Stimulated activated CD8-positive, alpha-beta memory T cell treated with anti-CD3 and anti-CD28 coated beads, Interleukin-12 subunit alpha, Interleukin-12 subunit beta, amount 100 ng/mL, for 4 hours (primary cell): ENCODE data around the gene ACTG2.
"Not testable (repeated sequence)": the region's sequence is repeated elsewhere in the genome, so short reads cannot be mapped to it uniquely, and the experiment has no call there.

Source experiments
- DNase-seq: peaks from one replicate; pipeline ENCODE4 v3.0.0-alpha.2; 2020; ENCODE audit warnings: low read depth

Gene ACTG2

GRCh38 chr2:73892631-73893329 is at the start of gene ACTG2:
Gene ACTG2, plus strand, starts transcription at chr2:73893008. Its CDS starts 8,304 bp downstream, at chr2:73901312.
- DNase-seq = no peak

- no peak for DNase-seq
These were observed 48.7 kb upstream of the ACTG2 start for GRCh38 chr2:73844087-73844486.

- DNase-seq = no peak
These were observed 42.8 kb upstream of the ACTG2 start for GRCh38 chr2:73850009-73850408.

DNA sequence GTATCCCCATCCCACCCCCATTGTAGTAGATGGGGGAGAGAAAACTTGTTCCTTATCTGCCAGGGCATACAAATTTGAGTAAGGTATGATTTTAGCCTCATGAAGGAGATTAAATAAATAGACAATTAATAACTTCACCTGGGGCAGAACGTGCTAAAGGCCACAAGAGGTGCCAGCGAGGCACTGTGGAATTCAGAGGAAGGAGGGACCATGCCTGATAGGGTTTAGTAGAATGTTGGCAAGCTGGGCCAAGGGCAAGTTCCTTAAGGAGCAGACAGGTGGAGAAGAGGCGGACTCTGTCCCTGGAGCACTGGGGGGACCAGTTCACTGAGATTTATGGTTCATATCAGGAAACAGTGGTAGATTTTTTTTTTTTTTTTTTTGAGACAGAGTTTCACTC is 41.5 kb upstream of the ACTG2 start:
- DNase-seq = no peak

DNA sequence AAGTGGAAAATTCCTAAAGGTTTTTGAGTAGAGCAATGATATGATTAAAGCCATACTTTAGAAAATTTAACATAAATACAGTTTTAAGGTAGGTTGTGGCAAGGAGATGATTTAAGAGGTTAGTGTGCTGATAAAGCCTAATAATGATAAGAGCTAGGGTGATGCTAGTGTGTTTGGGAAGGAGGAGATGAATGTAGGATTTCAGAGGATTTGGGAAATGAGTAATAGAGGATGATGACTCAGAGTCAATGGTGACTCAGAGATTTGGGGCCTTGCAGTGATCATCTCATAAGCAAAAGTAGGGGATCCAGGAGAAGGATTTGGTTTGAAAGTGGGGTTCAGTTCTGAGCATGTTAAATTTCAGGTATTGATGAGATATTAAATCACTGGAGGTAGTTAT is 40.8 kb upstream of the ACTG2 start:
- DNase-seq = no peak

DNA sequence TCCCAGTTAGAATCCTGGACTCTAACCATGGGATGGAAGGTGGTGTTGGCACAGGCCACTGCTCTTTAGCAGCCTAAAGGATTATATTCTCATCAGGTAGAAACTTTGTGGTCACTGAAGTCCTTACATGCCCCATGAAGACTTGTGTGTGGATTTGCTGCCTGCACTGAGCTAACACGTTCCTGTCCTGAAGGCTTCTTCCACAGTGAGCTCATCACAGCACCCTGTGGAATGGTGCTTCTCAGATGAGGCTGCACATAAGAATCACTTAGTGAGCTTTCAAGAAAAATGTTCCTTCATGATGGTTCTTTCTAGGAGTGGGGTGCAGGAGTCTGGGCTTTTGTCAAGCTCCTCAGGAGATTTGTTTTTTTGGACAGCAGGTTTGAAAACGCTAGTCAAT is 37.3 kb upstream of the ACTG2 start:
- no peak for DNase-seq

GRCh38 chr2:73856214-73856613 is 36.6 kb upstream of the ACTG2 start:
- DNase-seq = no peak

- DNase-seq = no peak
These were observed 32.9 kb upstream of the ACTG2 start for GRCh38 chr2:73859721-73860586.

GRCh38 chr2:73862987-73863386 is 29.8 kb upstream of the ACTG2 start:
- no peak for DNase-seq

GRCh38 chr2:73868204-73868978 is 24.4 kb upstream of the ACTG2 start:
- DNase-seq = no peak

DNA sequence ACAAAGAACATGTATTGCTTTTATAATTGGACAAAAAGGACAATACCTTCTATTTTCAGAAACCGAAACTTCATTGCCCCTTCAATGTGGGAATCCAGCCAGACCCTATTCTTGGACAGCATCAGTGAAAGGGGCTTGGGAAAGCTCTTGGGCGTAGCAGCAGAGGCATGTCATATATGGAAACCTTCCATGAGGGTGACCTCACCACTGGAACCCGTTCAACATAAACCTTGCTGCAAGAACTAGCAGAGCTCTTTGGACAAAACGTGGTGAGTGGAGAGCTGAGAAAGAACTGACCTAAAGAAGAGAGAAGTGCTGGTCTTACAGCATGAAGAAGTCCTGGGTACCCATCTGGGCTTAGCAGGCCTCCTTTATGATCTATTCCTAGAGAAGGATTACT is 22.7 kb upstream of the ACTG2 start:
- no peak for DNase-seq

DNA sequence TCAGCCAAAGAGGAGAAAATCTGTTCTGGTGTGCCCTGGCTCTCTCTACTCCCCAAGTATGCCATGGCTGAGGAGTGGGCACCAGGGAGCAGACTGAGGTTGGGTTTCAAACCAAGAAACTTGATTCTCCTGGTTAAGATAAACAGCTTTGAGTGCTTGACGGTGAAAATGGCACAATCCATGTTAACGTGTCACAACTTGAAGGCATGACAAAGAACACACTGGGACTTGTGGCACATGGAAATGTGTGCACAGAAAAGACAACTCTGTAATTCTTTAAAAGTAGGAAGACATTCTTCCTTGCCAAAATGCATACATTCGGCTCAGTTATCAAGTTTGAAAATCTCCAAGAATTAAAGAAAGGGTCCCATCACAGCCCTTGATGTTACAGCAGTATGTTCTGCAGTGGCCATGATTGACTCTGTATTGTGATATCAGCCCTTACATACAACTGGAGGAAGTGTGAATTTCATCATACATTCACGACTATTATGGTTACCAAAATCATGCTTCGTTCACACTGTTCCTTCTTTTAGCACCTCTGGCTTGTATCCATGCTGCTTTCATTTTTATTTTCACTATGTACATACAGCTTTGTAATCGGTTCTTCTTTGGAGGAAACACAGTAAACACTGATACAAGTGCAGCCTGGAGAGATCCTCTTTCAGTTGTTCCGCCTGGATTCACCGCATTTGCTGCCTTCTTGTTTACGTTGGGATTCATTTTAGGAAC is 15.6 kb upstream of the ACTG2 start:
- DNase-seq = no peak

- not testable (repeated sequence) for DNase-seq
These were observed 14.8 kb upstream of the ACTG2 start for GRCh38 chr2:73877984-73878383.

GRCh38 chr2:73885406-73885805 is 7.4 kb upstream of the ACTG2 start:
- no peak for DNase-seq

DNA sequence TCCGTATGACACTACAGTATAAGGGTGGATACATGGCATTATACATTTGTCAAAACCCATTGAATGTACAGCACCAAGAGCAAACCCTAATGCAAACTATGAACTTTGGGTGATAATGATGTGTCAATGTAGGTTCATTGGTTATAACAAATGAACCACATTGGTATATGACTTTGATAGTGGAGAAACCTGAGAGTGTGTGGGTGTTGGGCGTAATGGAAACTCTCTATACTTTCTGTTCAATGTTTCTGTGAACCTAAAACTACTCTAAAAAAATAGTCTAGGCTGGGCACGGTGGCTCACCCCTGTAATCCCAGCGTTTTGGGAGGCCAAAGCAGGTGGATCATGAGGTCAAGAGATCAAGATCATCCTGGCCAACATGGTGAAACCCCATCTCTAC is 6.5 kb upstream of the ACTG2 start:
- no peak for DNase-seq

GRCh38 chr2:73887596-73888353 is 5.0 kb upstream of the ACTG2 start:
- not testable (repeated sequence) for DNase-seq

DNA sequence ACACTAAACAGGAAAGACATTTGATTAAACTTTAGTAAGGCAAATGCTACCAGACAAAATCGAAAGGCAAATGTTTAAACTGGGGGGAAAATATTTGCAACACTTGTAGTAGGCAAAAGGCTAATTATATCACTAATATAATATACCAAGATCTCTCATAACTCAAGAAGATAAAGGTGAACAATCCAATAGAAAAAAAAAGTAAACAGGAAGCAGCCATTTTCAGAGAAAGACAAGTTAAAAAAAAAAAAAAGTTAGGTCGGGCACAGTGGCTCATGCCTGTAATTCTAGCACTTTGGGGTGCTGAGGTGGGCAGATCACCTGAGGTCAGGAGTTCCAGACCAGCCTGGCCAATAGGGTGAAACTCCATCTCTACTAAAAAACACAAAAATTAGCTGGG is 4.4 kb upstream of the ACTG2 start:
- DNase-seq = no peak

- DNase-seq = no peak
These were observed 3.6 kb upstream of the ACTG2 start for GRCh38 chr2:73889206-73889605.

DNA sequence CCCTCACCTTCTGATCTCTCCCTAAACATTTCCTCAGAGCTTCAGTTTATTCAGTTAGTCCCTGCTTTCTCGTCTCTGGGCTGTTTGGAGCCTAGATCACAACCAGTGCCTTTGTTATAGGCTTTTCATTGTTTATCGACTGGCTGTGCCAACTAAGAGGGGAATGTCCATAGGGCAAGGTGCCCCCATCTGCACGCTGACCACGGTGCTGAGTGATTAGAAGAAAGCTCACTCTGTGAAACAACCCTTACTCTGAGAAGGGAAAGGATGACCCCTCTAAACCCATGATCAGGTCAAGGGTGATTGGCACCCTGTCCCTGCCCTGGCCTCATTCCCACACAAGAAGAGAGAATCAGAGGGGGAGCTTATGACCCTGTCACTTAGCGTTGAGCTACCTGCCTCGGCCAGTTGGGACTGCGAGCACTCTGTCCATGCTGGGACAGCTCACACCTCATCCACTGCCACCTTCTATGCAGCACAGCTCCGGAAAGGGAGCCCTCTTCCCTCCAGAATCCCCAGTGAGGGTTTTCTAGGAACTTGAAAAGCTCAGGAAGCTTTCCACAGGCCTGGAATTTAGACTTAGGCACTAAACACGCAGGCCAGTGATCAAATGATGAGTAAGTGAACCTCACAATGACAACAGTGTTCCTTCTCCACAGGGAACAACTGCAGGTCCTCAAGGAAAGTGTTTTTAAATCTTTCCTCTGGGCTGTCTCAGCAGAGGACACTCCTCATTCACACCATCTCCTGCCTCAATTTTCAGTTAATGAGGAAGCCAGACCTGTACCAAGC is 2.3 kb upstream of the ACTG2 start:
- DNase-seq = no peak

GRCh38 chr2:73891276-73891901 is 1.4 kb upstream of the ACTG2 start:
- no peak for DNase-seq
